A549 (cell line): Measurements from ENCODE around the gene YWHAB. TPM values are rescaled to one million over a fixed set of nuclear protein-coding genes. Genes with fewer than 3 reads are reported as not detected.

Experiments
- ATAC-seq, 2 experiments: fragments of 200-7000 bp in 1 of 2; fragments of >200 bp in 1 of 2; cut with Nextera tagmentation in 1 of 2; cut with Tn5 transposase in 1 of 2; 3 replicates each; pipeline versions ENCODE4 v1.8.0 to v1.9.1; 2018 to 2020; ENCODE audit warnings: mild to moderate bottlenecking in 1 of 2, moderate library complexity in 1 of 2
- CTCF ChIA-PET: fragments of 300-600 bp; sonication (Branson Sonifier 250); formaldehyde crosslinking; extraction: SDS; loops from one replicate; lab custom pipeline; 2021; ENCODE audit warnings: antibody characterized with exemption, inconsistent platforms; lab: Yijun Ruan, JAX
- POLR2A ChIA-PET: fragments of 350-600 bp; formaldehyde crosslinking; extraction: SDS; loops from one replicate; lab custom pipeline; 2021; ENCODE audit warnings: antibody characterized with exemption, inconsistent platforms; lab: Yijun Ruan, JAX
- DNase-seq, 2 experiments: peaks; one replicate each; pipeline versions ENCODE4 v3.0.0 to v3.0.0-alpha.2; 2011 to 2016; ENCODE audit warnings: low read depth in 1 of 2, low spot score in 1 of 2
- FAIRE-seq: peaks from 2 replicates; lab custom pipeline; 2011; peaks lifted over from hg19 to GRCh38; lab: Jason Lieb, UNC
- H3K27ac ChIP-seq, 2 experiments: fragments of >200 bp; sonication (Bioruptor Twin); formaldehyde crosslinking; 3 replicates each; pipeline ENCODE4 v1.5.1; 2016 to 2017
- H3K4me1 ChIP-seq: fragments of >200 bp; sonication (Bioruptor Twin); formaldehyde crosslinking; 3 replicates; pipeline ENCODE4 v1.6.1; 2016
- H3K4me2 ChIP-seq: fragments of >200 bp; sonication (Bioruptor Twin); formaldehyde crosslinking; 3 replicates; pipeline ENCODE4 v1.6.1; 2016
- H3K4me3 ChIP-seq: fragments of >200 bp; sonication (Bioruptor Twin); formaldehyde crosslinking; 3 replicates; pipeline ENCODE4 v1.5.1; 2016
- H3K9me3 ChIP-seq: fragments of >200 bp; sonication (Bioruptor Twin); formaldehyde crosslinking; 3 replicates; pipeline ENCODE4 v1.6.1; 2016
- CEBPB ChIP-seq, 2 experiments: fragments of >200 bp in 1 of 2; sonication (Bioruptor Twin) in 1 of 2; formaldehyde crosslinking in 1 of 2; IDR thresholded peaks; 2 replicates each; pipeline ENCODE4 v1.6.1; 2012 to 2016
- CTCF ChIP-seq: fragments of >200 bp; sonication (Bioruptor Twin); formaldehyde crosslinking; IDR thresholded peaks from 3 replicates; pipeline ENCODE4 v1.5.1; 2016
- EHF ChIP-seq: fragments of 250-450 bp; sonication (Bioruptor Pico); IDR thresholded peaks from 2 replicates; pipeline ENCODE4 v1.5.0; 2020; ENCODE audit warnings: mild to moderate bottlenecking
- JUN ChIP-seq, 2 experiments: fragments of >200 bp; sonication (Bioruptor Twin); formaldehyde crosslinking; IDR thresholded peaks; 2 replicates in 1 of 2; 3 replicates in 1 of 2; pipeline ENCODE4 v1.6.1; 2016 to 2017
- KDM5A ChIP-seq: fragments of 200-600 bp; sonication (generic); IDR thresholded peaks from 2 replicates; pipeline ENCODE4 v1.6.1; 2016; ENCODE audit warnings: antibody characterized with exemption, mild to moderate bottlenecking
- MAX ChIP-seq: IDR thresholded peaks from 2 replicates; pipeline ENCODE4 v1.6.1; 2012
- PHF8 ChIP-seq: fragments of 200-600 bp; sonication (generic); IDR thresholded peaks from 2 replicates; pipeline ENCODE4 v1.6.1; 2016; ENCODE audit warnings: low read depth, mild to moderate bottlenecking, antibody characterized with exemption, moderate library complexity, borderline replicate concordance
- POLR2A ChIP-seq: IDR thresholded peaks from 2 replicates; pipeline ENCODE4 v1.6.1; 2012; ENCODE audit warnings: mild to moderate bottlenecking, low read length
- REST ChIP-seq: fragments of 200-600 bp; sonication (generic); IDR thresholded peaks from 2 replicates; pipeline ENCODE4 v1.6.1; 2016; ENCODE audit warnings: antibody characterized with exemption, mild to moderate bottlenecking, moderate library complexity
- SREBF2 ChIP-seq: fragments of 450-650 bp; IDR thresholded peaks from 2 replicates; pipeline ENCODE4 v1.6.1; 2014; ENCODE audit warnings: mild to moderate bottlenecking, moderate library complexity
- TFCP2L1 ChIP-seq: fragments of 250-450 bp; sonication (Bioruptor Pico); IDR thresholded peaks from 2 replicates; pipeline ENCODE4 v1.5.0; 2021; ENCODE audit warnings: mild to moderate bottlenecking
- ZNF302 ChIP-seq: fragments of 250-450 bp; sonication (Bioruptor Pico); IDR thresholded peaks from 2 replicates; pipeline ENCODE4 v1.9.0; 2021; ENCODE audit warnings: inconsistent platforms, mild to moderate bottlenecking, moderate library complexity
- WGBS: methylation state at CpG from one replicate; pipeline ENCODE4 v1.1.6; 2017; ENCODE audit errors: missing lambda C conversion rate; 5-methylcytosine and 5-hydroxymethylcytosine counted together
- polyA minus RNA-seq: library from RNA; depleted of rRNA, polyadenylated mRNA; stranded (reverse); fragments of >200 nt; gene quantifications from 2 replicates; pipeline ENCODE4 v1.2.3, GENCODE V29; 2011; rRNA and poly(A)+ RNA removed
- polyA plus RNA-seq, 4 experiments: library from polyadenylated mRNA; depleted of rRNA in 3 of 4; stranded (reverse); fragments of >200 nt; fragmentation: RNase III in 1 of 4; extraction: RNeasy Plus Mini Kit Qiagen cat#74134 plus additional on column Dnase treatment in 1 of 4; gene quantifications; 2 replicates in 3 of 4; 3 replicates in 1 of 4; pipeline ENCODE4 v1.2.3, GENCODE V29; 2011 to 2017
- TF ChIP-seq, protein P1 (sequence below): fragments of >200 bp; sonication (Bioruptor Twin); formaldehyde crosslinking; IDR thresholded peaks from 3 replicates; pipeline ENCODE4 v1.6.1; 2016
- TF ChIP-seq, protein P2 (sequence below): fragments of 450-650 bp; IDR thresholded peaks from 2 replicates; pipeline ENCODE4 v1.6.1; 2014; ENCODE audit warnings: antibody characterized with exemption

The YWHAB gene
- 163 and 174 TPM in 2 replicates for polyA plus RNA-seq (2011; rRNA removed)
- polyA plus RNA-seq (2012; cell fraction: cytosol; rRNA removed) = 87.0 and 89.3 TPM in 2 replicates
- 30.0 and 36.8 TPM in 2 replicates for polyA plus RNA-seq (2012; cell fraction: nucleus; rRNA removed)
- polyA plus RNA-seq (2017; fragmentation: RNase III; extraction: RNeasy Plus Mini Kit Qiagen cat#74134 plus additional on column Dnase treatment) = 204 to 213 TPM (median 205 TPM) in 3 replicates
- polyA minus RNA-seq = 52.3 and 57.5 TPM in 2 replicates

DNA sequence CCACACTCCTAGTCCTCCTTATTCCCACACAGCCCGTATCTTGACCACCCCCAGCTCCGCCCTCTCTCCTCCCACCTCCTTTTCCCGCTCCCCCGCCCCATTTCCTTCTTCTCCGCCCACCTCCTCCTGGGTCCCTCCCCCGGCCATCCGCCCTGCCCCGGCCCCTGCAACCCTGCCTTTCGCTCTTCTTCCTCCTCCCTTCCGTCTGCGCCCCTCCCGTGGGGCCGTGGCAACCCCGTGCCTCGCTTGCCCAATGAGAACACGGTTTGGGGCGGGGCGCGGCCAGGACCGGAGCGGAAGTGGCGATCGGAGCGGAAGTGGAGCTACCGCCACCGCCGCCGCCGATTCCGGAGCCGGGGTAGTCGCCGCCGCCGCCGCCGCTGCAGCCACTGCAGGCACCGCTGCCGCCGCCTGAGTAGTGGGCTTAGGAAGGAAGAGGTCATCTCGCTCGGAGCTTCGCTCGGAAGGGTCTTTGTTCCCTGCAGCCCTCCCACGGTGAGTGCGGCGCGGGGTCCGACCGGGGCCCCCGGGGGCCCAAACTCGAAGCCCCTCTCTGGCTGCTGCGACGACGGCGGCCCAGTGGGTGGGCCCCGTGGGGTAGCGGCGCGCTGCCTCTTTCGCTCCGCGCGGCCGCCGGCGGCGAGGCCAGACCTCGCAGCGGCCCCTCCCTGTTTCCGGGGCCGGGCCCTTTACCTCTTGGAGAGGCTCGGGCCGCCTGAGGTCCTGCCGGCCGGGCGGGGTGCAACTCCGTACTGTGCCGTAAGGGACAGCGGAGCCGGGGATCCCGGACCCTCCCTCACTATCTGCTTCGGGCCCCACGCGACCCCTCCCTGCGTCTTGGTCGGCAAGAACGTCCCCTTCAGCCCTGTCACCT is at the start of gene YWHAB:
YWHAB (plus strand) TSS at position 314 of the 874 bp plus-strand sequence. CDS start 15,829 bp downstream, outside the sequence.
- peak; percentile 97 to 98 for ATAC-seq
- WGBS = 1% methylated on average over 17 of the region's 88 CpGs
- POLR2A ChIA-PET = interaction anchor here (0.6 to 1.7 kb wide), 10 partner anchors 8 to 1126 kb away, joined by 3 to 6 read pairs (median 4); partner anchors contain the start of genes PABPC1L, RIMS4 and TOMM34
- Histone ChIP-seq H3K4me1 (peaks cover 30% of the 10 kb centered on the region), H3K27ac (peak within 1 kb of the TSS; percentile 97 to 99), H3K4me2 (peak within 1 kb of the TSS; percentile 91), H3K4me3 (peak within 1 kb of the TSS; percentile 92), H3K9me3 (no peaks in the 10 kb centered on the region)
- CTCF ChIA-PET = no interaction called here
- DNase-seq = peak; percentile 93 to 96
- FAIRE-seq = no peak
- TF ChIP-seq EHF (CRISPR knock-in tag) = no peak
- TF ChIP-seq SREBF2 = no peak
- TF ChIP-seq, protein P1, sequence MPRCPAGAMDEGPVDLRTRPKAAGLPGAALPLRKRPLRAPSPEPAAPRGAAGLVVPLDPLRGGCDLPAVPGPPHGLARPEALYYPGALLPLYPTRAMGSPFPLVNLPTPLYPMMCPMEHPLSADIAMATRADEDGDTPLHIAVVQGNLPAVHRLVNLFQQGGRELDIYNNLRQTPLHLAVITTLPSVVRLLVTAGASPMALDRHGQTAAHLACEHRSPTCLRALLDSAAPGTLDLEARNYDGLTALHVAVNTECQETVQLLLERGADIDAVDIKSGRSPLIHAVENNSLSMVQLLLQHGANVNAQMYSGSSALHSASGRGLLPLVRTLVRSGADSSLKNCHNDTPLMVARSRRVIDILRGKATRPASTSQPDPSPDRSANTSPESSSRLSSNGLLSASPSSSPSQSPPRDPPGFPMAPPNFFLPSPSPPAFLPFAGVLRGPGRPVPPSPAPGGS = peak; percentile 57; the same call in 1 of the 3 replicates
- TF ChIP-seq REST = 0 out of 2 replicates have a peak, but pooled peaks have one; percentile 21
- TF ChIP-seq POLR2A = peak; percentile 65
- peak; percentile 49; the same call in 1 of the 2 replicates for TF ChIP-seq KDM5A
- TF ChIP-seq ZNF302 = no peak
- TF ChIP-seq MAX = peak; percentile 56; the same call in 1 of the 2 replicates
- no peak for TF ChIP-seq CTCF
- 0 out of 2 replicates have a peak, but pooled peaks have one; percentile 45 for TF ChIP-seq TFCP2L1 (CRISPR knock-in tag)
- TF ChIP-seq, protein P2, sequence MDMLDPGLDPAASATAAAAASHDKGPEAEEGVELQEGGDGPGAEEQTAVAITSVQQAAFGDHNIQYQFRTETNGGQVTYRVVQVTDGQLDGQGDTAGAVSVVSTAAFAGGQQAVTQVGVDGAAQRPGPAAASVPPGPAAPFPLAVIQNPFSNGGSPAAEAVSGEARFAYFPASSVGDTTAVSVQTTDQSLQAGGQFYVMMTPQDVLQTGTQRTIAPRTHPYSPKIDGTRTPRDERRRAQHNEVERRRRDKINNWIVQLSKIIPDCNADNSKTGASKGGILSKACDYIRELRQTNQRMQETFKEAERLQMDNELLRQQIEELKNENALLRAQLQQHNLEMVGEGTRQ = peak; percentile 88
- TF ChIP-seq PHF8 = peak; percentile 96
- peak; percentile 66 to 86; a peak in 4 of 5 replicates for TF ChIP-seq JUN (IDR thresholded peaks at IDR 0.05)
- 0 out of 4 replicates have a peak, but pooled peaks of 1 of the 2 experiments have one; percentile 3 for TF ChIP-seq CEBPB (IDR thresholded peaks at IDR 0.05)
